ENCODE measurements around the gene UBE2G2. TPM values are rescaled to one million over a fixed set of nuclear protein-coding genes. Genes with fewer than 3 reads are reported as not detected.

UBE2G2 gene
- total RNA-seq, 4 donors from 2014 or later: 38.4 to 75.1 (median 67.4) TPM

GRCh38 chr21:44727757-44728156, 73.9 kb downstream of the UBE2G2 start:
- H3K27me3 ChIP-seq: no peaks in the 10 kb centered on the region
- H3K27ac ChIP-seq: no peak overlapping the region
- no peak overlapping the region for H3K4me3 ChIP-seq
- H3K9me3 ChIP-seq: no peaks in the 10 kb centered on the region
- no peaks in the 10 kb centered on the region for H3K4me1 ChIP-seq
- DNase-seq: no peak
- intact Hi-C loops (cut with DNase I; ENCODE audit: low total_unique reads): no loop called here
- no peaks in the 10 kb centered on the region for H3K36me3 ChIP-seq
- no peak for TF ChIP-seq CTCF (IDR thresholded peaks at IDR 0.05)
- no peak for TF ChIP-seq POLR2A (IDR thresholded peaks at IDR 0.05)

- Histone ChIP-seq H3K27ac (no peak overlapping the region), H3K4me1 (no peaks in the 10 kb centered on the region), H3K36me3 (no peaks in the 10 kb centered on the region), H3K4me3 (no peak overlapping the region), H3K9me3 (no peaks in the 10 kb centered on the region), H3K27me3 (no peaks in the 10 kb centered on the region)
- no peak for TF ChIP-seq POLR2A (IDR thresholded peaks at IDR 0.05)
- TF ChIP-seq CTCF (IDR thresholded peaks at IDR 0.05): no peak
- DNase-seq: no peak
- intact Hi-C loops (cut with DNase I; ENCODE audit: low total_unique reads): no loop called here
Measured at GRCh38 chr21:44727321-44727720, 74.3 kb downstream of the UBE2G2 start.

- no peak for TF ChIP-seq POLR2A (IDR thresholded peaks at IDR 0.05)
- no peak for TF ChIP-seq CTCF (IDR thresholded peaks at IDR 0.05)
- no peak for DNase-seq
- Histone ChIP-seq H3K9me3 (no peaks in the 10 kb centered on the region), H3K4me1 (no peaks in the 10 kb centered on the region), H3K27ac (no peak overlapping the region), H3K27me3 (no peaks in the 10 kb centered on the region), H3K36me3 (no peaks in the 10 kb centered on the region), H3K4me3 (no peak overlapping the region)
- intact Hi-C loops (cut with DNase I; ENCODE audit: low total_unique reads): no loop called here
Measured at GRCh38 chr21:44726826-44727225, 74.8 kb downstream of the UBE2G2 start.

- Histone ChIP-seq H3K4me3 (no peak overlapping the region), H3K9me3 (no peaks in the 10 kb centered on the region), H3K4me1 (no peaks in the 10 kb centered on the region), H3K36me3 (no peaks in the 10 kb centered on the region), H3K27ac (no peak overlapping the region), H3K27me3 (no peaks in the 10 kb centered on the region)
- DNase-seq: no peak
- intact Hi-C loops (cut with DNase I; ENCODE audit: low total_unique reads): no loop called here
- TF ChIP-seq POLR2A (IDR thresholded peaks at IDR 0.05) (no peak), CTCF (IDR thresholded peaks at IDR 0.05) (no peak)
Measured at GRCh38 chr21:44724926-44725325, 76.7 kb downstream of the UBE2G2 start.

GRCh38 chr21:44724196-44724595, 77.4 kb downstream of the UBE2G2 start:
- H3K4me3 ChIP-seq: no peak overlapping the region
- no peak overlapping the region for H3K27ac ChIP-seq
- no peaks in the 10 kb centered on the region for H3K27me3 ChIP-seq
- no peak for DNase-seq
- H3K36me3 ChIP-seq: no peaks in the 10 kb centered on the region
- H3K9me3 ChIP-seq: no peaks in the 10 kb centered on the region
- H3K4me1 ChIP-seq: no peaks in the 10 kb centered on the region
- TF ChIP-seq CTCF (IDR thresholded peaks at IDR 0.05) (no peak), POLR2A (IDR thresholded peaks at IDR 0.05) (no peak)
- intact Hi-C loops (cut with DNase I; ENCODE audit: low total_unique reads): no loop called here
